H9 (cell line): ENCODE data around the gene USP17L10. TPM values are rescaled to one million over a fixed set of nuclear protein-coding genes. Genes with fewer than 3 reads are reported as not detected.
"Not testable (repeated sequence)": the region's sequence is repeated elsewhere in the genome, so short reads cannot be mapped to it uniquely, and the experiment has no call there.

Experiments
- DNase-seq: peaks from one replicate; pipeline ENCODE4 v3.0.0-alpha.2; 2017
- H2AFZ ChIP-seq: one replicate; pipeline ENCODE4 v1.6.1; 2013; ENCODE audit warnings: mild to moderate bottlenecking, low read length, control low read depth, moderate library complexity
- H2AK5ac ChIP-seq: 2 replicates; pipeline ENCODE4 v1.6.1; 2013; ENCODE audit warnings: low read length, control low read depth, mixed read lengths; ENCODE audit not compliant: insufficient read length
- H2BK120ac ChIP-seq: one replicate; pipeline ENCODE4 v1.6.1; 2013; ENCODE audit warnings: low read depth, mild to moderate bottlenecking, low read length, control low read depth, inconsistent platforms; ENCODE audit not compliant: poor library complexity, severe bottlenecking
- H2BK12ac ChIP-seq: 2 replicates; pipeline ENCODE4 v1.6.1; 2013; ENCODE audit warnings: low read length, control low read depth, mixed read lengths, low read depth; ENCODE audit not compliant: insufficient read length
- H2BK15ac ChIP-seq: 2 replicates; pipeline ENCODE4 v1.6.1; 2013; ENCODE audit warnings: low read depth, low read length, control low read depth
- H2BK20ac ChIP-seq: one replicate; pipeline ENCODE4 v1.6.1; 2013; ENCODE audit warnings: low read depth, mild to moderate bottlenecking, low read length, control low read depth, inconsistent platforms; ENCODE audit not compliant: poor library complexity, severe bottlenecking
- H2BK5ac ChIP-seq: 2 replicates; pipeline ENCODE4 v1.6.1; 2013; ENCODE audit warnings: low read length, control low read depth, mixed read lengths; ENCODE audit not compliant: insufficient read length
- H3K14ac ChIP-seq: 2 replicates; pipeline ENCODE4 v1.6.1; 2013; ENCODE audit warnings: low read length, control low read depth; ENCODE audit not compliant: insufficient read depth
- H3K18ac ChIP-seq: 2 replicates; pipeline ENCODE4 v1.6.1; 2013; ENCODE audit warnings: low read depth, mild to moderate bottlenecking, mixed read lengths, low read length, control low read depth; ENCODE audit not compliant: insufficient read length
- H3K23ac ChIP-seq: 2 replicates; pipeline ENCODE4 v1.6.1; 2013; ENCODE audit warnings: low read length, control low read depth, mixed read lengths, low read depth; ENCODE audit not compliant: insufficient read length
- H3K23me2 ChIP-seq: 2 replicates; pipeline ENCODE4 v1.6.1; 2013; ENCODE audit warnings: low read depth, mild to moderate bottlenecking, mixed read lengths, low read length, control low read depth; ENCODE audit not compliant: insufficient read length, poor library complexity, severe bottlenecking
- H3K27ac ChIP-seq: 2 replicates; pipeline ENCODE4 v1.5.1; 2013; ENCODE audit warnings: low read length, control low read depth, mixed read lengths, low read depth; ENCODE audit not compliant: insufficient read length
- H3K27me3 ChIP-seq: 2 replicates; pipeline ENCODE4 v1.6.1; 2013; ENCODE audit warnings: low read length, control low read depth, inconsistent platforms; ENCODE audit not compliant: insufficient read depth
- H3K4ac ChIP-seq: 2 replicates; pipeline ENCODE4 v1.6.1; 2013; ENCODE audit warnings: low read depth, mild to moderate bottlenecking, control low read depth, inconsistent platforms, low read length, moderate library complexity
- H3K4me1 ChIP-seq: 2 replicates; pipeline ENCODE4 v1.6.1; 2013; ENCODE audit warnings: low read length, control low read depth, inconsistent platforms; ENCODE audit not compliant: insufficient read depth
- H3K4me2 ChIP-seq: 2 replicates; pipeline ENCODE4 v1.6.1; 2013; ENCODE audit warnings: low read length, control low read depth, mixed read lengths; ENCODE audit not compliant: insufficient read length, insufficient read depth
- H3K56ac ChIP-seq: 2 replicates; pipeline ENCODE4 v1.6.1; 2013; ENCODE audit warnings: low read depth, mild to moderate bottlenecking, mixed read lengths, low read length, control low read depth; ENCODE audit not compliant: insufficient read length
- H3K79me1 ChIP-seq: 2 replicates; pipeline ENCODE4 v1.6.1; 2013; ENCODE audit warnings: low read depth, mild to moderate bottlenecking, moderate library complexity, low read length, control low read depth, inconsistent platforms; ENCODE audit not compliant: insufficient read depth, poor library complexity, severe bottlenecking
- H3K79me2 ChIP-seq: 2 replicates; pipeline ENCODE4 v1.6.1; 2013; ENCODE audit warnings: low read length, control low read depth, inconsistent platforms; ENCODE audit not compliant: insufficient read depth
- H3K9ac ChIP-seq: 2 replicates; pipeline ENCODE4 v1.6.1; 2013; ENCODE audit warnings: low read length, control low read depth, mixed read lengths; ENCODE audit not compliant: insufficient read length; ENCODE audit errors: extremely low read depth
- H3K9me3 ChIP-seq: one replicate; pipeline ENCODE4 v1.6.1; 2013; ENCODE audit warnings: low read depth, low read length, inconsistent platforms; ENCODE audit not compliant: control insufficient read depth
- H3T11ph ChIP-seq: one replicate; pipeline ENCODE4 v1.6.1; 2013; ENCODE audit warnings: mild to moderate bottlenecking, low read length, control low read depth, inconsistent platforms
- H4K20me1 ChIP-seq: one replicate; pipeline ENCODE4 v1.6.1; 2013; ENCODE audit not compliant: control insufficient read depth, insufficient read length, insufficient read depth
- H4K5ac ChIP-seq: 2 replicates; pipeline ENCODE4 v1.6.1; 2013; ENCODE audit warnings: low read depth, mild to moderate bottlenecking, mixed read lengths, low read length, control low read depth; ENCODE audit not compliant: insufficient read length
- H4K8ac ChIP-seq: replicated peaks from 2 replicates; pipeline ENCODE4 v1.6.1; 2013; ENCODE audit warnings: low read length, control low read depth, mixed read lengths, low read depth; ENCODE audit not compliant: insufficient read length
- H4K91ac ChIP-seq: 2 replicates; pipeline ENCODE4 v1.6.1; 2013; ENCODE audit warnings: low read depth, mild to moderate bottlenecking, moderate library complexity, mixed read lengths, low read length, control low read depth; ENCODE audit not compliant: insufficient read length
- H3K27ac Mint-ChIP-seq, 3 experiments: 2 replicates in 2 of 3; 3 replicates in 1 of 3; pipeline ENCODE4 v1.8.0; 2020 to 2021; ENCODE audit warnings: mixed read lengths in 3 of 3, mild to moderate bottlenecking in 1 of 3, moderate library complexity in 1 of 3
- H3K27me3 Mint-ChIP-seq: 2 replicates; pipeline ENCODE4 v1.8.0; 2021; ENCODE audit warnings: low read depth, mild to moderate bottlenecking, moderate library complexity, mixed read lengths
- H3K36me3 Mint-ChIP-seq, 3 experiments: 2 replicates in 2 of 3; 3 replicates in 1 of 3; pipeline ENCODE4 v1.8.0; 2020 to 2021; ENCODE audit warnings: low read depth in 3 of 3, mixed read lengths in 3 of 3; ENCODE audit not compliant: insufficient read depth in 1 of 3
- H3K4me1 Mint-ChIP-seq, 2 experiments: 2 replicates each; pipeline ENCODE4 v1.8.0; 2020; ENCODE audit warnings: mixed read lengths in 2 of 2
- H3K4me3 Mint-ChIP-seq, 2 experiments: 2 replicates in 1 of 2; 3 replicates in 1 of 2; pipeline ENCODE4 v1.8.0; 2020 to 2021; ENCODE audit warnings: mild to moderate bottlenecking in 2 of 2, mixed read lengths in 2 of 2, moderate library complexity in 1 of 2
- H3K9me3 Mint-ChIP-seq, 2 experiments: 2 replicates in 1 of 2; 3 replicates in 1 of 2; pipeline ENCODE4 v1.8.0; 2020; ENCODE audit warnings: mild to moderate bottlenecking in 2 of 2, mixed read lengths in 2 of 2, moderate library complexity in 1 of 2
- WGBS: extraction: QIAGEN DNeasy Blood & Tissue Kit; methylation state at CpG from one replicate; pipeline ENCODE4 v1.1.7; 2013; ENCODE audit warnings: missing lambda C conversion rate, low lambda C conversion rate, mixed read lengths; ENCODE audit not compliant: insufficient read length; ENCODE audit errors: extremely low coverage; 5-methylcytosine and 5-hydroxymethylcytosine counted together
- total RNA-seq: library from RNA; stranded (reverse); gene quantifications from 2 replicates; pipeline ENCODE4 v1.2.1, GENCODE V29; 2021

Gene USP17L10
- total RNA-seq, 1 experiment from 2014 or later, result not detected

GRCh38 chr4:9215105-9215504 lies 4.6 kb downstream of the USP17L10 start, which contains the start of gene USP17L11:
USP17L11 (plus strand) TSS chr4:9215405; CDS start chr4:9215405, 0 bp downstream.
- H2BK12ac ChIP-seq, H3K9ac ChIP-seq, H2BK15ac ChIP-seq, H3K27me3 ChIP-seq, H3K79me1 ChIP-seq, H3K23ac ChIP-seq, H4K8ac ChIP-seq, H3K56ac ChIP-seq, H3K4ac ChIP-seq, H3K18ac ChIP-seq, H3K9me3 Mint-ChIP-seq, H3K4me2 ChIP-seq, H2BK120ac ChIP-seq, H3K4me1 ChIP-seq, H3K4me1 Mint-ChIP-seq, H2BK5ac ChIP-seq, H3K27ac Mint-ChIP-seq, H4K5ac ChIP-seq, H2AFZ ChIP-seq, H3K27me3 Mint-ChIP-seq, H3K9me3 ChIP-seq, H3K23me2 ChIP-seq, H2AK5ac ChIP-seq, H3K36me3 Mint-ChIP-seq, DNase-seq, H2BK20ac ChIP-seq, H3K79me2 ChIP-seq, H4K91ac ChIP-seq, H4K20me1 ChIP-seq, H3K4me3 Mint-ChIP-seq, H3T11ph ChIP-seq, H3K14ac ChIP-seq, H3K27ac ChIP-seq: not testable (repeated sequence)
- WGBS, result no CpG with 5 or more reads among the region's 14 CpGs

DNA sequence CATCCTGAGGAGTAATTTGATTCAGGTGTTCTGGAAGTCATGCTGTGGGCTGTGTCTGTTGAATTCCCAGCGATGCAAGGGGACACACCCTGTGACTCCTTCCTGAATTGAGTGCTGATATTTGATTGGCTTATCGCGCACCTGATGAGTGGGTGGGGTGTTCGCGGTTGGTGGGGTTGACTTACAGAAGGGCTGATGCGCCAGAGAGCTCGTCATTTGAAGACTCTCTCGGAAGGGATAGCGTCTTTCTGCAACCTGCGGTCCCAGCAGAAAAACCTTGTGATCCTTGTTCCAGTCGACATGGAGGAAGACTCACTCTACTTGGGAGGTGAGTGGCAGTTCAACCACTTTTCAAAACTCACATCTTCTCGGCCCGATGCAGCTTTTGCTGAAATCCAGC lies 9.4 kb downstream of the USP17L10 start, which contains the start of gene USP17L12:
Gene USP17L12, plus strand, starts transcription at position 301 of the 400 bp plus-strand sequence. Its CDS starts 0 bp downstream, at position 301.
- H3K4me3 Mint-ChIP-seq, H2BK15ac ChIP-seq, H3K36me3 Mint-ChIP-seq, H2BK120ac ChIP-seq, H3K79me2 ChIP-seq, H2AK5ac ChIP-seq, H3K79me1 ChIP-seq, H2BK20ac ChIP-seq, H3K27me3 Mint-ChIP-seq, H3K14ac ChIP-seq, H3K27ac Mint-ChIP-seq, H2AFZ ChIP-seq, H4K5ac ChIP-seq, H4K91ac ChIP-seq, H2BK5ac ChIP-seq, H3K4ac ChIP-seq, H3K23me2 ChIP-seq, H3K4me1 ChIP-seq, H4K20me1 ChIP-seq, H3K4me1 Mint-ChIP-seq, H3K9me3 ChIP-seq, H3K56ac ChIP-seq, H3K9me3 Mint-ChIP-seq, H2BK12ac ChIP-seq, H3K23ac ChIP-seq, DNase-seq, H3T11ph ChIP-seq, H3K27ac ChIP-seq, H3K9ac ChIP-seq, H4K8ac ChIP-seq, H3K18ac ChIP-seq, H3K27me3 ChIP-seq, H3K4me2 ChIP-seq: not testable (repeated sequence)
- whole genome bisulfite sequencing, result no CpG with 5 or more reads among the region's 13 CpGs
